Kidney (tissue), 14 donors: ENCODE data around the gene MAB21L3. TPM values are rescaled to one million over a fixed set of nuclear protein-coding genes. Genes with fewer than 3 reads are reported as not detected.

ENCODE experiments used
- DNase-seq, 5 donors: peaks; one replicate each; pipeline ENCODE4 v3.0.0-alpha.2; 2013 to 2020
- FAIRE-seq: peaks from 2 replicates; lab custom pipeline; 2012; peaks lifted over from hg19 to GRCh38; lab: Jason Lieb, UNC
- H3K27ac ChIP-seq, 2 donors: one replicate each; pipeline ENCODE4 v1.7.0; 2013; ENCODE audit warnings: low read depth in 2 of 2, low read length in 2 of 2, inconsistent platforms in 1 of 2
- H3K27me3 ChIP-seq: one replicate; pipeline ENCODE4 v1.7.1; 2013; ENCODE audit warnings: low read length, inconsistent platforms; ENCODE audit not compliant: control insufficient read depth, insufficient read depth
- H3K36me3 ChIP-seq, 3 donors: one replicate each; pipeline versions ENCODE4 v1.7.0 to v1.7.1; 2013; ENCODE audit warnings: low read length in 3 of 3, control low read depth in 1 of 3, inconsistent platforms in 1 of 3; ENCODE audit not compliant: insufficient read depth in 3 of 3, control insufficient read depth in 2 of 3
- H3K4me1 ChIP-seq, 3 donors: one replicate each; pipeline versions ENCODE4 v1.7.0 to v1.7.1; 2013; ENCODE audit warnings: low read length in 3 of 3, inconsistent platforms in 1 of 3, low read depth in 1 of 3; ENCODE audit not compliant: control insufficient read depth in 2 of 3, insufficient read depth in 2 of 3
- H3K4me3 ChIP-seq, 3 donors: one replicate each; pipeline versions ENCODE4 v1.7.0 to v1.8.1; 2013; ENCODE audit warnings: low read length in 3 of 3, control low read depth in 1 of 3, inconsistent platforms in 1 of 3
- H3K9ac ChIP-seq, 3 donors: one replicate each; pipeline versions ENCODE4 v1.7.0 to v1.7.1; 2013; ENCODE audit warnings: low read length in 3 of 3, control low read depth in 1 of 3, inconsistent platforms in 1 of 3
- H3K9me3 ChIP-seq, 3 donors: one replicate each; pipeline versions ENCODE4 v1.7.0 to v1.7.1; 2013; ENCODE audit warnings: low read length in 3 of 3, control low read depth in 1 of 3, inconsistent platforms in 1 of 3; ENCODE audit not compliant: control insufficient read depth in 2 of 3, insufficient read depth in 1 of 3
- CTCF ChIP-seq: IDR thresholded peaks from 3 replicates; pipeline ENCODE4 v1.5.1; 2012; ENCODE audit warnings: mild to moderate bottlenecking, moderate library complexity, borderline replicate concordance; ENCODE audit not compliant: insufficient read depth; ENCODE audit errors: extremely low read depth
- intact Hi-C: fragments of 100-400 bp; cut with DNase I; formaldehyde crosslinking; loops from one replicate; pipeline ENCODE4 v1.11.1; 2022
- polyA plus RNA-seq: library from polyadenylated mRNA; stranded (reverse); fragments of 350-450 nt; fragmentation: Illumina TruSeq; extraction: RNeasy Lipid Tissue Mini Kit (QIAGEN cat#74804); gene quantifications from one replicate; pipeline ENCODE4 v1.2.3, GENCODE V29; 2014; ENCODE audit warnings: low read depth, low replicate concordance; ENCODE audit not compliant: insufficient read depth
- total RNA-seq: library from RNA; stranded (reverse); fragmentation: NEBNext Ultra II Directional; extraction: Animal tissue kit (Norgen Biotek cat#: 25700); gene quantifications from one replicate; pipeline ENCODE4 v1.2.1, GENCODE V29; 2021
- donor health status: control.
- donor health status: control.
- donor health status: control.
- donor health status: control.
- donor health status: control.
- donor health status: DM: yes; HTN: yes; CAD: no.
- donor health status: Normal renal cell carcinoma (clear cell type).

The MAB21L3 gene
- total and polyA plus RNA-seq, 2 donors from 2014 or later = 0.24 to 2.9 TPM

DNA sequence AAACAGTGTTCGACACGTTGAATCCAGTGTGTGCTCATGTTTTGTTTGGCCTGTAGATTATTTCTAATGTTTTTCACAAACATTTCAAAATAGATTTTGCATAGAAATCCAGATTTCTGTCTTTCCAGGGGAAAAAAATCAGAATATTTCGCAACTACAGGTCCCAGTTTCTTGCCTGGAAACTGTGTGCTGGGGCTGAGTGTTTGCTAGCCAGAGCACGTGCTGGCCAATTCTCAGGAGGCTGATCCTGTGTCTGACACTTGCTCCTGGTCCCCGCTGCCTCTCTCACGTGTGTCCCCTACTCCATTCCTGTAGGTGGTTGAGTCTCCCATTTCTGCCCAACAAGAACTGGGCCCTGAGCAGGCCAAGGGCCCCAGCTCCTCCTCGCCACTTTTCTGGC, 2.4 kb downstream of the MAB21L3 start:
- Histone ChIP-seq H3K9ac (no peak overlapping the region), H3K4me1 (peaks cover 3 to 17% (median 6%) of the 10 kb centered on the region in 3 donors), H3K27ac (no peak overlapping the region), H3K27me3 (no peaks in the 10 kb centered on the region), H3K36me3 (no peaks in the 10 kb centered on the region), H3K4me3 (no peak overlapping the region), H3K9me3 (no peaks in the 10 kb centered on the region)
- no peak for TF ChIP-seq CTCF
- FAIRE-seq (no peak), DNase-seq (no peak)
- intact Hi-C loops = no loop called here

GRCh38 chr1:116115476-116116439, 4.6 kb downstream of the MAB21L3 start:
- TF ChIP-seq CTCF = no peak
- Histone ChIP-seq H3K9me3 (no peaks in the 10 kb centered on the region), H3K27ac (peak overlapping the region in 1 of 2 donors; percentile 2), H3K4me1 (peaks cover 3 to 14% (median 6%) of the 10 kb centered on the region in 3 donors), H3K27me3 (no peaks in the 10 kb centered on the region), H3K9ac (no peak overlapping the region), H3K36me3 (no peaks in the 10 kb centered on the region), H3K4me3 (no peak overlapping the region)
- intact Hi-C loops = no loop called here
- FAIRE-seq (no peak), DNase-seq (peak in 1 of 5 donors; percentile 20)

GRCh38 chr1:116118471-116118870, 7.3 kb downstream of the MAB21L3 start:
- no peak for TF ChIP-seq CTCF
- Histone ChIP-seq H3K9ac (no peak overlapping the region), H3K36me3 (no peaks in the 10 kb centered on the region), H3K4me3 (no peak overlapping the region), H3K27ac (no peak overlapping the region), H3K4me1 (peaks cover 0 to 12% (median 8%) of the 10 kb centered on the region in 3 donors), H3K27me3 (no peaks in the 10 kb centered on the region), H3K9me3 (no peaks in the 10 kb centered on the region)
- no peak for DNase-seq
- intact Hi-C loops = no loop called here
- FAIRE-seq = no peak
